Spleen (tissue), 11 donors: ENCODE measurements around the gene TBKBP1. TPM values are rescaled to one million over a fixed set of nuclear protein-coding genes. Genes with fewer than 3 reads are reported as not detected.

Experiments used
- DNase-seq: peaks from one replicate; pipeline ENCODE4 v3.0.0-alpha.2; 2020
- H3K27ac ChIP-seq, 8 donors: fragments of 200-600 bp; sonication (generic) in 7 of 8; 1 replicate in 4 of 8; 2 replicates in 4 of 8; pipeline versions ENCODE4 v1.5.0 to v1.8.0; 2016 to 2021; ENCODE audit warnings: inconsistent platforms in 4 of 8, mild to moderate bottlenecking in 4 of 8, moderate library complexity in 1 of 8
- H3K27me3 ChIP-seq, 7 donors: fragments of 200-600 bp; sonication (generic) in 6 of 7; replicated peaks in 1 of 7; 1 replicate in 4 of 7; 2 replicates in 3 of 7; pipeline versions ENCODE4 v1.5.0 to v1.8.0; 2016 to 2021; ENCODE audit warnings: inconsistent platforms in 3 of 7, mild to moderate bottlenecking in 1 of 7
- H3K36me3 ChIP-seq, 6 donors: fragments of 200-600 bp; sonication (generic) in 5 of 6; 1 replicate in 4 of 6; 2 replicates in 2 of 6; pipeline versions ENCODE4 v1.5.0 to v1.8.0; 2016 to 2021; ENCODE audit warnings: inconsistent platforms in 2 of 6
- H3K4me1 ChIP-seq, 6 donors: fragments of 200-600 bp; sonication (generic) in 5 of 6; 1 replicate in 3 of 6; 2 replicates in 3 of 6; pipeline versions ENCODE4 v1.5.0 to v1.8.0; 2016 to 2021; ENCODE audit warnings: inconsistent platforms in 3 of 6
- H3K4me3 ChIP-seq, 8 donors: fragments of 200-600 bp; sonication (generic) in 7 of 8; 1 replicate in 4 of 8; 2 replicates in 4 of 8; pipeline versions ENCODE4 v1.5.0 to v1.8.0; 2016 to 2021; ENCODE audit warnings: inconsistent platforms in 4 of 8, mild to moderate bottlenecking in 4 of 8, moderate library complexity in 2 of 8
- H3K9me3 ChIP-seq, 8 donors: fragments of 200-600 bp; sonication (generic) in 7 of 8; 1 replicate in 4 of 8; 2 replicates in 4 of 8; pipeline versions ENCODE4 v1.5.0 to v1.8.0; 2016 to 2021; ENCODE audit warnings: inconsistent platforms in 4 of 8
- CTCF ChIP-seq, 11 experiments: fragments of 200-600 bp in 7 of 11; fragments of 450-650 bp in 4 of 11; sonication (generic) in 4 of 11; IDR thresholded peaks in 8 of 11; conservative IDR thresholded peaks in 3 of 11; 1 replicate in 7 of 11; 2 replicates in 4 of 11; pipeline versions ENCODE4 v1.4.0 to v1.8.0; 2016 to 2021; ENCODE audit warnings: antibody characterized with exemption in 11 of 11, inconsistent platforms in 4 of 11, mild to moderate bottlenecking in 1 of 11
- POLR2A ChIP-seq, 3 donors: fragments of 450-650 bp; IDR thresholded peaks; one replicate each; pipeline ENCODE4 v1.5.1; 2017; ENCODE audit warnings: antibody characterized with exemption in 3 of 3, mild to moderate bottlenecking in 1 of 3
- POLR2AphosphoS5 ChIP-seq, 3 donors: sonication (generic); formaldehyde crosslinking; IDR thresholded peaks; one replicate each; pipeline ENCODE4 v1.5.1; 2017; ENCODE audit warnings: antibody characterized with exemption in 3 of 3
- WGBS, 5 donors: extraction: QIAGEN DNeasy Blood & Tissue Kit in 3 of 5; methylation state at CpG; one replicate each; pipeline versions ENCODE4 v1.1.5 to v1.1.7; 2013 to 2018; 5-methylcytosine and 5-hydroxymethylcytosine counted together
- intact Hi-C: fragments of 100-400 bp; cut with DNase I; formaldehyde crosslinking; loops from one replicate; pipeline ENCODE4 v1.15.0; 2023; ENCODE audit warnings: low total_unique reads
- polyA plus RNA-seq, 3 donors: library from polyadenylated mRNA; stranded (reverse); fragments of 200-250 nt; gene quantifications; one replicate each; pipeline ENCODE4 v1.2.1, GENCODE V29; 2013
- total RNA-seq, 7 donors: library from RNA; depleted of rRNA in 3 of 7; stranded (reverse); fragments of >200 nt in 3 of 7; fragmentation: NEBNext Ultra II Directional in 4 of 7; extraction: Animal tissue kit (Norgen Biotek cat#: 25700) in 4 of 7; gene quantifications; one replicate each; pipeline versions ENCODE4 v1.1.0 to v1.2.1, GENCODE V29; 2016 to 2021
- donor health status: healthy with polysubstance abuse.
- donor health status: DM: no; HTN: no; CAD: no; lungs with moderate emphysema.
- donor health status: DM: no; HTN: no; CAD: no.
- donor health status: Bipolar disorder and iron deficiency.
- donor health status: healthy.
- donor health status: DM: no; HTN: no; CAD: no.
- donor health status: DM: yes; HTN: yes; CAD: no.

TBKBP1 gene
- total and polyA plus RNA-seq, 10 donors = 3.8 to 28.0 (median 16.9) TPM

GRCh38 chr17:47731396-47731795, 37.4 kb downstream of the TBKBP1 start:
- no peaks in the 10 kb centered on the region for H3K36me3 ChIP-seq
- no peak overlapping the region for H3K4me3 ChIP-seq
- peak overlapping the region in 4 of 8 donors; percentile 36 to 91 (median 88) for H3K27ac ChIP-seq
- intact Hi-C loops = no loop called here
- H3K9me3 ChIP-seq = no peaks in the 10 kb centered on the region
- peaks cover 0 to 55% (median 21%) of the 10 kb centered on the region in 7 donors for H3K27me3 ChIP-seq
- peak; percentile 17 for DNase-seq
- TF ChIP-seq POLR2AphosphoS5 (IDR thresholded peaks at IDR 0.05) = no peak
- no peak for TF ChIP-seq POLR2A (IDR thresholded peaks at IDR 0.05)
- TF ChIP-seq CTCF (IDR thresholded peaks at IDR 0.05 in 8 of 11, conservative IDR thresholded peaks at IDR 0.05 in 3 of 11) = no peak
- WGBS, 5 donors = 76 to 95% (median 88%) methylated on average over 2 of the region's 2 CpGs
- H3K4me1 ChIP-seq = peaks cover 0 to 66% (median 27%) of the 10 kb centered on the region in 6 donors

GRCh38 chr17:47732399-47733046, 38.6 kb downstream of the TBKBP1 start:
- peaks cover 0 to 55% (median 21%) of the 10 kb centered on the region in 7 donors for H3K27me3 ChIP-seq

GRCh38 chr17:47733047-47733673, 39.2 kb downstream of the TBKBP1 start, which contains the start of gene TBX21:
TSS of gene TBX21 (plus strand) at chr17:47733236. CDS start at chr17:47733455, 219 bp downstream.
- 0 to 1% (median 1%) methylated on average over 2 to 73 of the region's 73 CpGs for WGBS, 5 donors
- TF ChIP-seq CTCF (IDR thresholded peaks at IDR 0.05 in 8 of 11, conservative IDR thresholded peaks at IDR 0.05 in 3 of 11) (peak; percentile 11 to 74 (median 44)), POLR2AphosphoS5 (IDR thresholded peaks at IDR 0.05) (peak; percentile 93 to 96 (median 94)), POLR2A (IDR thresholded peaks at IDR 0.05) (peak in 2 of 3 donors; percentile 71 to 87)
- intact Hi-C loops = no loop called here
- Histone ChIP-seq H3K27me3 (peaks cover 0 to 55% (median 21%) of the 10 kb centered on the region in 7 donors), H3K27ac (peak within 1 kb of the TSS; percentile 14 to 91 (median 84)), H3K36me3 (no peaks in the 10 kb centered on the region), H3K9me3 (no peaks in the 10 kb centered on the region), H3K4me1 (peaks cover 0 to 73% (median 29%) of the 10 kb centered on the region in 6 donors), H3K4me3 (peak within 1 kb of the TSS; percentile 42 to 81 (median 58))
- DNase-seq = peak; percentile 97

More at GRCh38 chr17:47732399-47733046, 38.6 kb downstream of the TBKBP1 start:
- peak overlapping the region in 6 of 8 donors; percentile 52 to 81 (median 58) for H3K4me3 ChIP-seq
- peak overlapping the region in 7 of 8 donors; percentile 14 to 91 (median 84) for H3K27ac ChIP-seq
- 46 to 52% (median 52%) methylated on average over 9 to 12 of the region's 12 CpGs for WGBS, 5 donors
- H3K9me3 ChIP-seq = no peaks in the 10 kb centered on the region
- intact Hi-C loops = no loop called here
- peaks cover 0 to 67% (median 27%) of the 10 kb centered on the region in 6 donors for H3K4me1 ChIP-seq
- DNase-seq = peak; percentile 70
- H3K36me3 ChIP-seq = no peaks in the 10 kb centered on the region
- no peak for TF ChIP-seq POLR2A (IDR thresholded peaks at IDR 0.05)
- TF ChIP-seq POLR2AphosphoS5 (IDR thresholded peaks at IDR 0.05) = no peak
- TF ChIP-seq CTCF (IDR thresholded peaks at IDR 0.05 in 8 of 11, conservative IDR thresholded peaks at IDR 0.05 in 3 of 11) = no peak
